H9 (cell line): ENCODE measurements around the gene RNF213. TPM values are rescaled to one million over a fixed set of nuclear protein-coding genes. Genes with fewer than 3 reads are reported as not detected.
"Not testable (repeated sequence)": the region's sequence is repeated elsewhere in the genome, so short reads cannot be mapped to it uniquely, and the experiment has no call there.

Source experiments
- DNase-seq: peaks from one replicate; pipeline ENCODE4 v3.0.0-alpha.2; 2017
- H2AFZ ChIP-seq: one replicate; pipeline ENCODE4 v1.6.1; 2013; ENCODE audit warnings: mild to moderate bottlenecking, low read length, control low read depth, moderate library complexity
- H2AK5ac ChIP-seq: 2 replicates; pipeline ENCODE4 v1.6.1; 2013; ENCODE audit warnings: low read length, control low read depth, mixed read lengths; ENCODE audit not compliant: insufficient read length
- H2BK120ac ChIP-seq: one replicate; pipeline ENCODE4 v1.6.1; 2013; ENCODE audit warnings: low read depth, mild to moderate bottlenecking, low read length, control low read depth, inconsistent platforms; ENCODE audit not compliant: poor library complexity, severe bottlenecking
- H2BK12ac ChIP-seq: 2 replicates; pipeline ENCODE4 v1.6.1; 2013; ENCODE audit warnings: low read length, control low read depth, mixed read lengths, low read depth; ENCODE audit not compliant: insufficient read length
- H2BK15ac ChIP-seq: 2 replicates; pipeline ENCODE4 v1.6.1; 2013; ENCODE audit warnings: low read depth, low read length, control low read depth
- H2BK20ac ChIP-seq: one replicate; pipeline ENCODE4 v1.6.1; 2013; ENCODE audit warnings: low read depth, mild to moderate bottlenecking, low read length, control low read depth, inconsistent platforms; ENCODE audit not compliant: poor library complexity, severe bottlenecking
- H2BK5ac ChIP-seq: 2 replicates; pipeline ENCODE4 v1.6.1; 2013; ENCODE audit warnings: low read length, control low read depth, mixed read lengths; ENCODE audit not compliant: insufficient read length
- H3K14ac ChIP-seq: 2 replicates; pipeline ENCODE4 v1.6.1; 2013; ENCODE audit warnings: low read length, control low read depth; ENCODE audit not compliant: insufficient read depth
- H3K18ac ChIP-seq: 2 replicates; pipeline ENCODE4 v1.6.1; 2013; ENCODE audit warnings: low read depth, mild to moderate bottlenecking, mixed read lengths, low read length, control low read depth; ENCODE audit not compliant: insufficient read length
- H3K23ac ChIP-seq: 2 replicates; pipeline ENCODE4 v1.6.1; 2013; ENCODE audit warnings: low read length, control low read depth, mixed read lengths, low read depth; ENCODE audit not compliant: insufficient read length
- H3K23me2 ChIP-seq: 2 replicates; pipeline ENCODE4 v1.6.1; 2013; ENCODE audit warnings: low read depth, mild to moderate bottlenecking, mixed read lengths, low read length, control low read depth; ENCODE audit not compliant: insufficient read length, poor library complexity, severe bottlenecking
- H3K27ac ChIP-seq: 2 replicates; pipeline ENCODE4 v1.5.1; 2013; ENCODE audit warnings: low read length, control low read depth, mixed read lengths, low read depth; ENCODE audit not compliant: insufficient read length
- H3K27me3 ChIP-seq: 2 replicates; pipeline ENCODE4 v1.6.1; 2013; ENCODE audit warnings: low read length, control low read depth, inconsistent platforms; ENCODE audit not compliant: insufficient read depth
- H3K4ac ChIP-seq: 2 replicates; pipeline ENCODE4 v1.6.1; 2013; ENCODE audit warnings: low read depth, mild to moderate bottlenecking, control low read depth, inconsistent platforms, low read length, moderate library complexity
- H3K4me1 ChIP-seq: 2 replicates; pipeline ENCODE4 v1.6.1; 2013; ENCODE audit warnings: low read length, control low read depth, inconsistent platforms; ENCODE audit not compliant: insufficient read depth
- H3K4me2 ChIP-seq: 2 replicates; pipeline ENCODE4 v1.6.1; 2013; ENCODE audit warnings: low read length, control low read depth, mixed read lengths; ENCODE audit not compliant: insufficient read length, insufficient read depth
- H3K56ac ChIP-seq: 2 replicates; pipeline ENCODE4 v1.6.1; 2013; ENCODE audit warnings: low read depth, mild to moderate bottlenecking, mixed read lengths, low read length, control low read depth; ENCODE audit not compliant: insufficient read length
- H3K79me1 ChIP-seq: 2 replicates; pipeline ENCODE4 v1.6.1; 2013; ENCODE audit warnings: low read depth, mild to moderate bottlenecking, moderate library complexity, low read length, control low read depth, inconsistent platforms; ENCODE audit not compliant: insufficient read depth, poor library complexity, severe bottlenecking
- H3K79me2 ChIP-seq: 2 replicates; pipeline ENCODE4 v1.6.1; 2013; ENCODE audit warnings: low read length, control low read depth, inconsistent platforms; ENCODE audit not compliant: insufficient read depth
- H3K9ac ChIP-seq: 2 replicates; pipeline ENCODE4 v1.6.1; 2013; ENCODE audit warnings: low read length, control low read depth, mixed read lengths; ENCODE audit not compliant: insufficient read length; ENCODE audit errors: extremely low read depth
- H3K9me3 ChIP-seq: one replicate; pipeline ENCODE4 v1.6.1; 2013; ENCODE audit warnings: low read depth, low read length, inconsistent platforms; ENCODE audit not compliant: control insufficient read depth
- H3T11ph ChIP-seq: one replicate; pipeline ENCODE4 v1.6.1; 2013; ENCODE audit warnings: mild to moderate bottlenecking, low read length, control low read depth, inconsistent platforms
- H4K20me1 ChIP-seq: one replicate; pipeline ENCODE4 v1.6.1; 2013; ENCODE audit not compliant: control insufficient read depth, insufficient read length, insufficient read depth
- H4K5ac ChIP-seq: 2 replicates; pipeline ENCODE4 v1.6.1; 2013; ENCODE audit warnings: low read depth, mild to moderate bottlenecking, mixed read lengths, low read length, control low read depth; ENCODE audit not compliant: insufficient read length
- H4K8ac ChIP-seq: replicated peaks from 2 replicates; pipeline ENCODE4 v1.6.1; 2013; ENCODE audit warnings: low read length, control low read depth, mixed read lengths, low read depth; ENCODE audit not compliant: insufficient read length
- H4K91ac ChIP-seq: 2 replicates; pipeline ENCODE4 v1.6.1; 2013; ENCODE audit warnings: low read depth, mild to moderate bottlenecking, moderate library complexity, mixed read lengths, low read length, control low read depth; ENCODE audit not compliant: insufficient read length
- H3K27ac Mint-ChIP-seq, 3 experiments: 2 replicates in 2 of 3; 3 replicates in 1 of 3; pipeline ENCODE4 v1.8.0; 2020 to 2021; ENCODE audit warnings: mixed read lengths in 3 of 3, mild to moderate bottlenecking in 1 of 3, moderate library complexity in 1 of 3
- H3K27me3 Mint-ChIP-seq: 2 replicates; pipeline ENCODE4 v1.8.0; 2021; ENCODE audit warnings: low read depth, mild to moderate bottlenecking, moderate library complexity, mixed read lengths
- H3K36me3 Mint-ChIP-seq, 3 experiments: 2 replicates in 2 of 3; 3 replicates in 1 of 3; pipeline ENCODE4 v1.8.0; 2020 to 2021; ENCODE audit warnings: low read depth in 3 of 3, mixed read lengths in 3 of 3; ENCODE audit not compliant: insufficient read depth in 1 of 3
- H3K4me1 Mint-ChIP-seq, 2 experiments: 2 replicates each; pipeline ENCODE4 v1.8.0; 2020; ENCODE audit warnings: mixed read lengths in 2 of 2
- H3K4me3 Mint-ChIP-seq, 2 experiments: 2 replicates in 1 of 2; 3 replicates in 1 of 2; pipeline ENCODE4 v1.8.0; 2020 to 2021; ENCODE audit warnings: mild to moderate bottlenecking in 2 of 2, mixed read lengths in 2 of 2, moderate library complexity in 1 of 2
- H3K9me3 Mint-ChIP-seq, 2 experiments: 2 replicates in 1 of 2; 3 replicates in 1 of 2; pipeline ENCODE4 v1.8.0; 2020; ENCODE audit warnings: mild to moderate bottlenecking in 2 of 2, mixed read lengths in 2 of 2, moderate library complexity in 1 of 2
- WGBS: extraction: QIAGEN DNeasy Blood & Tissue Kit; methylation state at CpG from one replicate; pipeline ENCODE4 v1.1.7; 2013; ENCODE audit warnings: missing lambda C conversion rate, low lambda C conversion rate, mixed read lengths; ENCODE audit not compliant: insufficient read length; ENCODE audit errors: extremely low coverage; 5-methylcytosine and 5-hydroxymethylcytosine counted together
- total RNA-seq: library from RNA; stranded (reverse); gene quantifications from 2 replicates; pipeline ENCODE4 v1.2.1, GENCODE V29; 2021
- TF ChIP-seq, protein P1 (sequence below): fragments of 200-600 bp; sonication (generic); conservative IDR thresholded peaks from 3 replicates; pipeline ENCODE4 v1.8.0; 2021; ENCODE audit warnings: antibody characterized with exemption, mild to moderate bottlenecking

Gene RNF213
- total RNA-seq, 1 experiment from 2014 or later = 34.3 TPM

DNA sequence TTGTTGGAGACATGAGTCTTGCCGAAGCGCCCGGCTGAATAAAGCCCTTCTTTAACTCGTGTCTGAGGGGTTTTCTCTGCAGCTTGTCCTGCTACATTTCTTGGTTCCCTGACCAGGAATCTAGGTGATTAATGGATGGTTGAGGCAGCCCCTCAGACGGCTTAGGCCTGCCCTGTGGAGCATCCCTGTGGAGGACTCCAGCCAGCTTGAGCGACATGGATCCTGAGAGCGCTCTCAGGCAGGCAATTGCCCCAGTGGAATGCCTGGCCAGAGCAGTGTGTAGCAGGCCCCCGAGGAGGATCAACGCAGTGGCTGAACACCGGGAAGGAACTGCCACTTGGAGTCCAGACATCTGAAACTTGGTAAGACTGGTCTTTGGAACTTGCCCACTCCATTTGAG is 137.0 kb downstream of the RNF213 start:
- Histone ChIP-seq H3K79me2 (no peaks in the 10 kb centered on the region), H4K20me1 (no peaks in the 10 kb centered on the region), H2BK15ac (no peak overlapping the region), H3K56ac (no peak overlapping the region), H3K4me1 (no peaks in the 10 kb centered on the region), H3K23me2 (no peaks in the 10 kb centered on the region), H3K14ac (no peak overlapping the region), H3T11ph (no peak overlapping the region), H4K5ac (no peak overlapping the region), H3K23ac (no peak overlapping the region), H2BK20ac (no peak overlapping the region), H3K27ac (no peak overlapping the region), H3K79me1 (no peaks in the 10 kb centered on the region), H3K27me3 (no peaks in the 10 kb centered on the region), H2BK5ac (no peak overlapping the region), H4K8ac (no peak overlapping the region), H4K91ac (no peak overlapping the region), H2BK120ac (no peak overlapping the region), H3K4ac (no peak overlapping the region), H3K4me2 (no peak overlapping the region), H2BK12ac (no peak overlapping the region), H3K9ac (no peak overlapping the region), H2AFZ (no peak overlapping the region), H3K9me3 (no peaks in the 10 kb centered on the region), H3K18ac (no peak overlapping the region), H2AK5ac (no peak overlapping the region)
- H3K9me3 Mint-ChIP-seq = no peaks in the 10 kb centered on the region
- peaks cover 11% of the 10 kb centered on the region for H3K27me3 Mint-ChIP-seq
- peaks cover 0 to 16% (median 7%) of the 10 kb centered on the region in 3 experiments; a peak in 4 of 7 replicates for H3K36me3 Mint-ChIP-seq
- no peak overlapping the region for H3K4me3 Mint-ChIP-seq
- WGBS = no CpG with 5 or more reads among the region's 10 CpGs
- no peak for DNase-seq
- peaks cover 28 to 45% of the 10 kb centered on the region in 2 experiments for H3K4me1 Mint-ChIP-seq
- H3K27ac Mint-ChIP-seq = no peak overlapping the region
- TF ChIP-seq, protein P1, sequence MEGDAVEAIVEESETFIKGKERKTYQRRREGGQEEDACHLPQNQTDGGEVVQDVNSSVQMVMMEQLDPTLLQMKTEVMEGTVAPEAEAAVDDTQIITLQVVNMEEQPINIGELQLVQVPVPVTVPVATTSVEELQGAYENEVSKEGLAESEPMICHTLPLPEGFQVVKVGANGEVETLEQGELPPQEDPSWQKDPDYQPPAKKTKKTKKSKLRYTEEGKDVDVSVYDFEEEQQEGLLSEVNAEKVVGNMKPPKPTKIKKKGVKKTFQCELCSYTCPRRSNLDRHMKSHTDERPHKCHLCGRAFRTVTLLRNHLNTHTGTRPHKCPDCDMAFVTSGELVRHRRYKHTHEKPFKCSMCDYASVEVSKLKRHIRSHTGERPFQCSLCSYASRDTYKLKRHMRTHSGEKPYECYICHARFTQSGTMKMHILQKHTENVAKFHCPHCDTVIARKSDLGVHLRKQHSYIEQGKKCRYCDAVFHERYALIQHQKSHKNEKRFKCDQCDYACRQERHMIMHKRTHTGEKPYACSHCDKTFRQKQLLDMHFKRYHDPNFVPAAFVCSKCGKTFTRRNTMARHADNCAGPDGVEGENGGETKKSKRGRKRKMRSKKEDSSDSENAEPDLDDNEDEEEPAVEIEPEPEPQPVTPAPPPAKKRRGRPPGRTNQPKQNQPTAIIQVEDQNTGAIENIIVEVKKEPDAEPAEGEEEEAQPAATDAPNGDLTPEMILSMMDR = no peak

DNA sequence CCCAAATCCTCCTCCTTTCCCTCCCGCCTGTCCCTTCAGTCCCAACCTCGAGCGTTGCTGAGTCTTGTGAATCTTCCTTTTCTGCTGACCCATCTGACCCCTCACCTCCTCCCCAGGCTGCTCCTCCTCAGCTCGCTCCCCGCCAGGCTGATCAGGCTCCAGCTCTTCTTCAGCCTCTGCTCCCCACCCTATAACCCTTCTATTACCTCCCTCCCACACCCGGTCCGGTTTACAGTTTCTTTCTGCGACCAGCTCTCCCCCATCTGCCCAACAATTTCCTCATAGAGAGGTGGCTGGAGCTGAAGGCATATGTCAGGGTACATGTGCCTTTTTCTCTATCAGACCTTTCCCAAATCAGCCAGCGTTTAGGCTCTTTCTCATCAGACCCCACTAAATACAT is 140.4 kb downstream of the RNF213 start:
- not testable (repeated sequence) for H3K27ac ChIP-seq, H4K8ac ChIP-seq, H3K27me3 ChIP-seq, H3T11ph ChIP-seq, H3K18ac ChIP-seq, H3K79me2 ChIP-seq, DNase-seq, H3K23ac ChIP-seq, H3K9me3 Mint-ChIP-seq, H3K9me3 ChIP-seq, H3K4me1 ChIP-seq, H2BK120ac ChIP-seq, H3K14ac ChIP-seq, H3K9ac ChIP-seq, H4K20me1 ChIP-seq, H3K27ac Mint-ChIP-seq, H3K4ac ChIP-seq, H2AFZ ChIP-seq, H3K56ac ChIP-seq, H3K4me2 ChIP-seq, H2BK15ac ChIP-seq, H2AK5ac ChIP-seq, H4K5ac ChIP-seq, H2BK20ac ChIP-seq, H2BK5ac ChIP-seq, H3K79me1 ChIP-seq, H2BK12ac ChIP-seq, H3K36me3 Mint-ChIP-seq, H4K91ac ChIP-seq, H3K4me3 Mint-ChIP-seq, H3K23me2 ChIP-seq
- Mint-ChIP-seq H3K27me3 (peaks cover 11% of the 10 kb centered on the region), H3K4me1 (peaks cover 17 to 28% of the 10 kb centered on the region in 2 experiments)
- no CpG with 5 or more reads among the region's 9 CpGs for WGBS
